Cardiac muscle cell (in vitro differentiated cells and primary cell): ENCODE data around the gene ARHGEF38. TPM values are rescaled to one million over a fixed set of nuclear protein-coding genes. Genes with fewer than 3 reads are reported as not detected.

Experiments
- DNase-seq, 2 donors: peaks; one replicate each; pipeline versions ENCODE4 v3.0.0 to v3.0.0-alpha.2; 2010 to 2017; ENCODE audit warnings: low read depth in 1 of 2, low spot score in 1 of 2
- H3K27ac ChIP-seq: fragments of 200-600 bp; sonication (generic); 2 replicates; pipeline ENCODE4 v1.5.1; 2016
- H3K27me3 ChIP-seq: fragments of 200-600 bp; sonication (generic); 2 replicates; pipeline ENCODE4 v1.6.0; 2016; ENCODE audit warnings: control low read depth
- H3K36me3 ChIP-seq: fragments of 200-600 bp; sonication (generic); 2 replicates; pipeline ENCODE4 v1.5.1; 2016; ENCODE audit warnings: control low read depth
- H3K4me1 ChIP-seq: fragments of 200-600 bp; sonication (generic); 2 replicates; pipeline ENCODE4 v1.8.1; 2017; ENCODE audit warnings: low read depth, mild to moderate bottlenecking, mixed run types
- H3K4me3 ChIP-seq: fragments of 200-600 bp; sonication (generic); 2 replicates; pipeline ENCODE4 v1.5.1; 2016; ENCODE audit warnings: mild to moderate bottlenecking
- H3K9me3 ChIP-seq: fragments of 200-600 bp; sonication (generic); 2 replicates; pipeline ENCODE4 v1.5.1; 2017; ENCODE audit warnings: low read depth, mild to moderate bottlenecking, control low read depth
- CTCF ChIP-seq: IDR thresholded peaks from 2 replicates; pipeline ENCODE4 v1.5.1; 2012; ENCODE audit warnings: low read depth, mild to moderate bottlenecking, low read length
- polyA plus RNA-seq: library from polyadenylated mRNA; unstranded; fragments of >200 nt; fragmentation: Nextera tagmentation; extraction: Ambion mirVana; gene quantifications from 2 replicates; pipeline ENCODE4 v1.2.1, GENCODE V29; 2016
- total RNA-seq: library from RNA; depleted of rRNA; stranded (reverse); fragments of >200 nt; gene quantifications from 2 replicates; pipeline ENCODE4 v1.2.3, GENCODE V29; 2016

Gene ARHGEF38
- total and polyA plus RNA-seq, 2 experiments from 2014 or later: 1.6 TPM; not detected in 1

GRCh38 chr4:105541420-105541819 lies 11.0 kb upstream of the ARHGEF38 start:
- H3K9me3 ChIP-seq: no peaks in the 10 kb centered on the region
- peaks cover 16% of the 10 kb centered on the region for H3K27me3 ChIP-seq
- no peaks in the 10 kb centered on the region for H3K36me3 ChIP-seq
- TF ChIP-seq CTCF: no peak
- no peak overlapping the region for H3K4me3 ChIP-seq
- H3K4me1 ChIP-seq: no peaks in the 10 kb centered on the region
- DNase-seq: no peak
- no peak overlapping the region for H3K27ac ChIP-seq

GRCh38 chr4:105542039-105542438 lies 10.4 kb upstream of the ARHGEF38 start:
- no peaks in the 10 kb centered on the region for H3K4me1 ChIP-seq
- no peaks in the 10 kb centered on the region for H3K9me3 ChIP-seq
- DNase-seq: no peak
- TF ChIP-seq CTCF: no peak
- H3K27me3 ChIP-seq: peaks cover 16% of the 10 kb centered on the region
- no peaks in the 10 kb centered on the region for H3K36me3 ChIP-seq
- no peak overlapping the region for H3K4me3 ChIP-seq
- H3K27ac ChIP-seq: no peak overlapping the region

GRCh38 chr4:105543346-105543745 lies 9.1 kb upstream of the ARHGEF38 start:
- DNase-seq: no peak
- Histone ChIP-seq H3K27me3 (peaks cover 23% of the 10 kb centered on the region), H3K36me3 (no peaks in the 10 kb centered on the region), H3K4me1 (no peaks in the 10 kb centered on the region), H3K9me3 (no peaks in the 10 kb centered on the region), H3K4me3 (no peak overlapping the region), H3K27ac (no peak overlapping the region)
- no peak for TF ChIP-seq CTCF

GRCh38 chr4:105543881-105544280 lies 8.5 kb upstream of the ARHGEF38 start:
- no peak for TF ChIP-seq CTCF
- Histone ChIP-seq H3K4me1 (no peaks in the 10 kb centered on the region), H3K4me3 (no peak overlapping the region), H3K9me3 (no peaks in the 10 kb centered on the region), H3K27me3 (peaks cover 24% of the 10 kb centered on the region), H3K36me3 (no peaks in the 10 kb centered on the region), H3K27ac (no peak overlapping the region)
- DNase-seq: no peak

GRCh38 chr4:105544520-105545286 lies 7.7 kb upstream of the ARHGEF38 start:
- H3K27ac ChIP-seq: no peak overlapping the region
- H3K4me3 ChIP-seq: no peak overlapping the region
- H3K36me3 ChIP-seq: no peaks in the 10 kb centered on the region
- no peaks in the 10 kb centered on the region for H3K9me3 ChIP-seq
- no peak for TF ChIP-seq CTCF
- DNase-seq: no peak
- no peaks in the 10 kb centered on the region for H3K4me1 ChIP-seq
- peaks cover 29% of the 10 kb centered on the region for H3K27me3 ChIP-seq
